Left hindlimb (tissue), 1 donor: ENCODE data around the gene USF1.

Source experiments
- DNase-seq: peaks from one replicate; pipeline ENCODE4 v3.0.0-alpha.2; 2018

The USF1 gene, protein sequence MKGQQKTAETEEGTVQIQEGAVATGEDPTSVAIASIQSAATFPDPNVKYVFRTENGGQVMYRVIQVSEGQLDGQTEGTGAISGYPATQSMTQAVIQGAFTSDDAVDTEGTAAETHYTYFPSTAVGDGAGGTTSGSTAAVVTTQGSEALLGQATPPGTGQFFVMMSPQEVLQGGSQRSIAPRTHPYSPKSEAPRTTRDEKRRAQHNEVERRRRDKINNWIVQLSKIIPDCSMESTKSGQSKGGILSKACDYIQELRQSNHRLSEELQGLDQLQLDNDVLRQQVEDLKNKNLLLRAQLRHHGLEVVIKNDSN

DNA sequence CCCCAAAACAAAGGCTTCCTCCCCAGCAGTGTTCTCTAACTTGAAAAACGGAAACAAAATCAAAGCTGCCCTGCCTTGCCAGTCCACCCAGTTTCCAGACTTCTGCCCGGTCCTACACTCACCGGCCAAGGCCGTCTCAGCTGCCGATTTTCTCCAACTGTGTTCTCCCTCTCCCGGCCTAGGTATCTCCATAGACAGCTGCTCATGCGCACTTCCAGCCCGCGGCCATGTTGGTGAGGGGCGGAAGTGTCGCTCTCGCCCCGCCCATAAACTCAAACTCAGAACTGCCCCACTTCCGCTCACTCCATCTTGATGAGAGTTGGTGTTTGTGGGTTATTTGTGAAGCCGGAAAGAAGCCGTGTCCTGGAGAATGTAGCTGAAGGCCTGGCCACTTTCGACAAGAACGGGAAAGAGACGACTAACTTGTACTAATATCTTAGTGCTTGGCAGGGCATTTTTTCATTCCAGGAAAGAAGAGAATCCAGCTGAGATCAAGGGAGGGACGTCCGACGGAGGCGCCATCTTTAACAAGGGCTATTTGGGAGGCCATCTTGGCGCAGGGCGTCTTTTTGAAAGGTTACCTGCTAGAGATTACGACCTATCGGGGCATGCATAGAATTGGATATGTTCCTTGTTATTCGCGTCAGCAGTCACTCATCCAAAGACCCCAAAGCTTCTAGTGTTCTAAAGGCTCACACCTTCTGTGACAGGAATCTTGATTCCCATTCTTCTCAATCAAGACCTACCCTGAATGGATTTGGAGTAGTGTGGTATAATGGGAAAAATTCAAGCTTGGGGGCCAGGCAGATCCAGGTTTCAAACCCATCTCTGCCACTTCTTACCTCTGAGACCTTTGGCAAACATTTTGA is at the start of gene USF1:
Gene USF1, minus strand, starts transcription at position 242 of the 869 bp plus-strand sequence. CDS start 2,702 bp downstream, outside the sequence.
- DNase-seq: peak; percentile 97

DNA sequence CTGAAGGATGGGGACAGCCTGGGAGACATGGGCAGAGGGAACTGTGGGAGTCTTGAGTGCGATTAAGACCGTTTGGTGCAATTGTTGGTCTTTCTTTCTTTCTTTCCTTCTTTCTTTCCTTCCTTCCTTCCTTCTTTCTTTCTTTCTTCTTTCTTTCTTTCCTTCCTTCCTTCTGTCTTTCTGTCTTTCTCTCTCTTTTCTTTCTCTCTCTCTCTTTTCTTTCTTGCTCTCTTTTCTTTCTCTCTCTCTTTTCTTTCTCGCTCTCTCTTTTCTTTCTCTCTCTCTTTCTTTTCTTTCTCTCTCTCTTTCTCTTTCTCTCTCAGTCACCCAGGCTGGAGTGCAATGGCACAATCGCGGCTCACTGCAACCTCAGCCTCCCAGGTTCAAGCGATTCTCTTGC is 49.5 kb upstream of the USF1 start:
- no peak for DNase-seq

DNA sequence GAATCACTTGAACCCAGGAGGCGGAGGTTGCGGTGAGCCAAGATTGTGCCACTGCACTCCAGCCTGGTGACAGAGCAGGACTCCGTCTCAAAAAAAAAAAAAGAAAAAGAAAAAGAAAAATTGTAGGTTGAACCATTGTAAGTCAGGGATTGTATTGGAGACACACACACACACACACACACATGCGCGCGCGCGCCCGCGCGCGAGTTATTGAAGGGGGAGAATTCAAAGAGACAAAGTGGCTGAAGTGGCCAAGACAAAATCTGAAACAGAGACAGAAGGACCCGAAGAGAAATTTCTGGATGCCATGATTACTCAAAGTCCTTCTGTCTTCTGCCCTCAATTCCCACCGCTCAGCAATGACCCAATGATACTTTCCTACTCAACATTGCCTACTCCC is 48.7 kb upstream of the USF1 start:
- DNase-seq: no peak

DNA sequence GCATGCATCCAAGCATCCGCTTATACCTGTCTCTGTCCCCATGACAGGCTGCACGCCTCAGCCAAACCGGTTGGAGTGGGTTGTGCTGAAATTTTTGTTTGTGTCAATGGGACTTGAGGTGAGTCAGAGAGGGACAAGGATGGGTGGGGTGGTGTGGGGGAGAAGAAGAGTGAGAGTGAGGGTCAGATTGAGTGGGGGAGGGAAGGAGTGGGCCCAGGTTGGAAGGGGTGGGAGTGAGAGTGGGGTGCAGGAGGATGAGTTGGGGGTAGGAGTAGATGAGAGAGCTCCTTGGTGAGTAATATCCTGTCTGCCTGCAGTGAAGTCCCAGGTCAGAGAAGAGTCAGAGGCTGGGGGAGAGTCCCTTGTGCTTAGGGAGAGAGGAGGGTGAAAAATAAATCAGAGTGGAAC is 46.8 kb upstream of the USF1 start:
- DNase-seq: no peak

DNA sequence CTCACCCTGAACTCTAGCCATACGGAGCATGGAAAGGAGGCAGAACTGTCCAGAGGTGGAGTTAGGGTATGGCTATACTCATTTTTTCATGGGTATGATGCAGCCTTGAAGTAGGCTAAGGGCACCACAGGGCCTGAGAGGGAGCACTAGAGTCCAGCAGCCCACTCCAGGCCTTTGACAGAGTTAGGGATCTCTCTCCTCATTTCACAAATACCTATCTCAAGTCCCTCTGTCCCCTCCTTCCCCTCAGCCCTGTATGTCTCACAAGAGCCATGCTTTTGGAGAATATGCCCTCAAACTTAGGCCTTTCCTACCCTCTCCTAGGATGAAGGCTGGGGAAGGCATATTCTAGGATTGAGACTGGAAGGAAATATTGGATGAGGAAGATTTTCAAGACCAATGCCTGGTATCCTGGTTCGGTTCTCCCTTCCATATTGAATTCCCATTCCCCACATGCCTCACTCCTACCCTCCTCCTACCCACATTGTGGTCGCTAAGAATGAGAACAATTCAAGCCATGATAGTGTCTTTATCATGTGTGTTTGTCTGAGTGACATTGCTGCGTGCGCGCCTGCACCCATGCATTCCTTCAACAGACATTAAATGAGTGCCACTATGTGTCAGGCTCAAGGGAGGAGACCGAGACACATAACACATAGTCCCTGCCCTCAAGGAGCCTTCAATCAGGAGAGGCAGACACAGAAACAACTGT is 46.2 kb upstream of the USF1 start:
- DNase-seq: no peak

DNA sequence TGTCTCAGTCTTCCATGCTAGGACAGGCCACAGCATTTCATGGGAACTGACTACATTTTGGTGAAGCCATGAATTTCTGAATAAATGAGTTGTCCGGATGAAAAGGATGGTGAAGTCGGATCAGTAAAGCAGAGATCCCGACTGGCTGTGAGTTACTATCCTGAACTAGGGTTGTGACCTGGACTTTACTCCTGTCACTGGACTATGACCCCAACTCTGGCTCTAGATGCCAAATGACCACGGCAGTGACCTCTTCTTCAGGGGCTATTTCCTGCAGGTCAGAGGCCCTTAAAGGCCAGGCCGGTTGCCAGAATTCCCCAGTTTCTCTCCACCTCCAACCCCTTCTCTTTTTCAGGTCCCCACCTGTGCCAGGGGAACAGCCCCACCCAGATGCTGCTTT is 45.3 kb upstream of the USF1 start:
- no peak for DNase-seq

DNA sequence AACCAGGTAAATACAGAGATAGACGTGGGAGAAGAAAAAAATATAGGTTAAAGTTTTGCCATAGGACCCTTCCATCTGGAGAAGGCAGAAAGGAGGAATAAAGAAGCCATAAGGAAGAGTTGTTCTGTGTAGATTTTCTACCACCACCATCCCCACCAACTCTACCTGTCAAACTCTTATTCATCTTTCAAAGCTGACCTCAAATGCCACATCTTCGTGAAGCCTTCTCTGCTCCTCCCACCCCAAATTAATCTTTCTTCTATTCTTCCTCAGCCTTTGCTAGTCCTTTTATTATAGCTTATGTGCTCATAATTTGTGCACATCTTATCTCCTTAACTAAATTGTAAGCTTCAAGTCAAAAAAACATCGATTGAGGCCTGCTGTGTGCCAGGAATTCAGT is 44.8 kb upstream of the USF1 start:
- DNase-seq: no peak

DNA sequence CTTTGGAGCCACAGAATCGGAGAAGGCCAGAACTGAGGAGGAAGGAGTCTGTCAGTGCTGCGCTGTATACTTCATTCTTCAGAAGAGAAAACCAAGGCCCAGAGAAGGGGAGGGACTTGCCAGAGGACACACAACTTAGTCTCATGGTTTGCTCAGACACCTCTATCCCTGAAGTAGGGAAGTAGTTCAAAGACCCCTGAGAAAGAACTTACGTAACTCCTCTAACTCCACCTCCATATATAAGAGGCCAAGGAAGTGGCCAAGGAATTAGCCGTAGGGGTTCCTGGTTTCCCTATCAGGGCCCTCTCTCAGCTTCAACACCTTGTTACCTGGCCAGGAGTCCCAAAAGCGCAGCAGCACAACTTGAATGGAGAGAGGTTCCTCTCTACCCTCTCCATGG is 44.2 kb upstream of the USF1 start:
- DNase-seq: no peak

DNA sequence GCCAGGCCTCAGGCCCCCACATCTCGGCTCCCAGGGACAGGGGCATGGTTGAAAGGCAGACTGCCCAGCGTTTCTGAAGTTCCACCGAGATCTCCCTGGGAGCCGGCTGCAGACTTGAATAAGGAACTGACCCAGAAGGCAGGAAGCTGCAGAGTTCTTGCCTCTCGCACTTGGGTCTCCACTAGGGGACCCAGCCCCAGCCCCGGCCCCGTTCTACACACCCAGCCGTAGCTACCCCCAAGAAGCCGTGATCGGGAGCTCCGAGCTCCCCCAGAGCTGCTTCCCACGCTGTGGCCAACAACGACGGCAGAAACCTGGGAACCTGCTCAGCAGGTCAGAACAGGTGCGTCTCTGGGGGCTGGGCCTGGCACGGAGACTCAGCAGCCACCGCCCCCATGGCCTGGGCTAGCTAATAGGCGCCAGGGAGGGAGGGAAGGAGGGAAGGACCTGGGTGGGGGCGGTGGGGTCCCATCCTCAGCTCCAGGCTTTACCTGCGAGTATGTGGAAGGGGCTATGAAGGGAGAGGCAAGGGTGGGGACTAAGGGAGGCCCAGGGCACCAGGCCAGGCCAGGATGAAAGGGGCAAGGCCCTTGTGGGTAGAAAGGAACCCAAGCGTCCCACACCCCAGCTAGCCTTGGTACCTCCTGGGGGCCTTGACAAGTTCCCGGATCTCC is 43.6 kb upstream of the USF1 start, which contains the start of gene NECTIN4:
Gene NECTIN4, minus strand, starts transcription at position 308 of the 674 bp plus-strand sequence. Its CDS starts 262 bp downstream, at position 46.
- DNase-seq: no peak

DNA sequence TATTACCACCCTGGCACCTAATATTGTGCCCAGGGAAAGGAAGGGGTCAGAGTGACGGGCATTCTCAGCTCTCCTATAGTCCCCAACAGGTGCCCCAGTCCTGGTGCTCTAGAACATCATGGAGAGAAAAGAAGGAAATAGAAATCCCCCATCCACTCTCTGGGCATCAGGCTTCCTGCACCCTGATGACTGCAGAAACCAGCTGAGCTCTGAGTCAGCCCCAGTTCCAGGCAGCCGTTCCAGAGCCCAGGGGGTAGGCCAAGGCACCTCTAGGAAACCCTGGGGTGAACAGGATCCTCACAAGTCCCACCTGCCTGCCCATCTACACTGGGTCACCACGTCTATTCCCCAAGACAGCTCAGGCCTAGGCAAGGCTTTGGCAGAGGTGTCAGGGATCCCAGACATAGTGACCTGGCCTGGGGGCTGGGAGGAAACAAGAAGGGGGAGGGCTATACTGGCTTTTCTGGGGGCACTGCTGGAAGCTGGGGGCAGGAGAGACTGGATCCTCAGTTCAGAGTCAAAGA is 42.9 kb upstream of the USF1 start:
- no peak for DNase-seq

DNA sequence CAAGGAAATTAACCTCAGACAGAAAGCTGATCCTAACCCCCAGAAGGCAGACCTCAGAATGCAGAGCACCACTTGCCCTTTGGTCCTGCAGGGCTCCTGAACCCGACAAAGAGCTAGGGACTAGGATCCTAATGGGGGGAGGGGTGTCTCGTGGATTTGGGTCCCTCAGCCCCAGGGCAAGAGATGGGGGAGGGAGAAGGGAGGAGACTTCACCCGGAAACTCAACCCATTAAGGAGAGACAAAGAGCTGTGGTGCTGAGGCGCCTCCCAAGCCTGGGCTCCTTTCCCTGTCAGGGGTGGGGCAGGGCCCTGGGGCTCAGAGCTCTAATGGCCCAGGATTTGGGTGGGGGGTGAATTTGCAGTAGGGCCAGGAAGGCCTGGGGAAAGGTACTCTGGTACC is 40.7 kb upstream of the USF1 start:
- DNase-seq: no peak

DNA sequence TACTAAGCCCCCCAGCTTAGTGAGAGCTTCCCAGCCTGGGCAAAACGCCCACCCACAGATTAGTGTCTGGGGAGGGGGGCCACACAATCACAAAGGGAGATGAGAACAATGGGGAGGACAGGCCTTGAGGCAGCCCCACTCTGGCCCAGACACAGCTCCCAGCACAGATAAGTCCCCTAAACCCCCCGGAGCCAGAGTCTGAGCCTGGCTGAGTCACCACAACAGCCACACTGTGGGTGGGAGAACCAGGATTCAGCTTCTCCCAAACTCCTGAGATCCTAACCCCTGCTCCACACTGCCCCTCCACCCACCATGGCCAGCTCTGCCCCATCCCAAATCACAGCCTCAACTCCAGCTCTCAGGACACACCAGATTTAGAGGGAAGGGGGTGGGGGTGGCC is 39.4 kb upstream of the USF1 start:
- DNase-seq: no peak

DNA sequence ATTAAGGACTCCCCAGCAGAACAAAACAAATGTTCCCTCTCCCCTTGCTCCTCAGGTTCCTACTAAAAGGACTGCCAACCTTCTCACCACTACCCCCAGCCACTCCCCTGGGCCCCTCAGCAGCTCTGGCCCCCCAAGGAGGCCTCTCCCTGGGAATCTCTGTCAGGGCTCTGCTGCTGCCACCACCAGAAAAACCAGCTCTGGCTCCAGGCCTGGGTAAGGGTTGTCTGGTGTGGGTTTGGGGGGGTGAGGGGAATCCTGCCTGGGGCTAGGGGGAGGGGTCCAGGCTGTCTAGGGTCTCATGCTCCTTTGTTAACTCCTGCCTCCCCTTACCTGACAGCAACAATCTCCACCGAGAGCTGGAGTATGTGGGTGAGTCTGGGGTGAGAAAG is 38.8 kb upstream of the USF1 start:
- no peak for DNase-seq

DNA sequence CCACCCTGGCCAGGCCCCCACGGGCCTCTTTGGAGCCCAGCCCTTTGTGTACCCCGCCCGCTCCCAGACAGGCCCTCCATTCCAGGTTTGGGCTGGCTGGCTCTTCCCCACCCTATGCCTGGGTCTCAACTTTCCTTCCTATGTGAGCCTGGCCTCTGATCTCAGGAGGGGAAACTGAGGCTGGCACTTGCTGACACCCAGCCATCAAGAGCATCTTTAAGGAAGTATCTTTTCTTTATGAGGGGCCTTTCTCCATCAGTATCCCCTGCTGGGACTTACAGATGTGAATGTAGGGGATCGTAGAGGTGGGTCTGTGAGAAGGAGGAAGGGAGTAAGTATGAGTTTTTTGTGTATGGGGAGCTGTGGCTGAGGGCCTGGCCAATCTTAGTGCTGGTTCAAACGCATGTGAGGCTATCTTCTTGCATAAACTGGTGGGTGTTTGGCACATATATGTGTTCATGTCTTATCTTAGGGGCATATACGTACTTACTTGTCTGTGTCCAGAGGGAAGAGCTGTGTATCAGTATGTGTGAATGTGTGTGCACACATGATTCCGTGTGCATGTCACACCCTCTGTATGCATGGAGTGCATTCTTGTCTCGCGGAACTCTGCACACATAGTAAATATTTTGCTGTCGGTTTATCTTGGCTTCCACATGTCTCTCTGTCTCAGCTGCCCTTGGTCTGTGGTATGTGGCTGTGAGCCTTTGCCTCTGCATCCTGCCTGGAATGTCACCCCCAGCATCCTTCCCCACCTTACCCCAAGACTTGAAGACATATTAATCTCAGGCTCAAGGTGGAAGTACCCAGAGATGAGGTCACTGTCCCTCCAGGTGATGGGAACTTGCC is 38.2 kb upstream of the USF1 start:
- DNase-seq: no peak

DNA sequence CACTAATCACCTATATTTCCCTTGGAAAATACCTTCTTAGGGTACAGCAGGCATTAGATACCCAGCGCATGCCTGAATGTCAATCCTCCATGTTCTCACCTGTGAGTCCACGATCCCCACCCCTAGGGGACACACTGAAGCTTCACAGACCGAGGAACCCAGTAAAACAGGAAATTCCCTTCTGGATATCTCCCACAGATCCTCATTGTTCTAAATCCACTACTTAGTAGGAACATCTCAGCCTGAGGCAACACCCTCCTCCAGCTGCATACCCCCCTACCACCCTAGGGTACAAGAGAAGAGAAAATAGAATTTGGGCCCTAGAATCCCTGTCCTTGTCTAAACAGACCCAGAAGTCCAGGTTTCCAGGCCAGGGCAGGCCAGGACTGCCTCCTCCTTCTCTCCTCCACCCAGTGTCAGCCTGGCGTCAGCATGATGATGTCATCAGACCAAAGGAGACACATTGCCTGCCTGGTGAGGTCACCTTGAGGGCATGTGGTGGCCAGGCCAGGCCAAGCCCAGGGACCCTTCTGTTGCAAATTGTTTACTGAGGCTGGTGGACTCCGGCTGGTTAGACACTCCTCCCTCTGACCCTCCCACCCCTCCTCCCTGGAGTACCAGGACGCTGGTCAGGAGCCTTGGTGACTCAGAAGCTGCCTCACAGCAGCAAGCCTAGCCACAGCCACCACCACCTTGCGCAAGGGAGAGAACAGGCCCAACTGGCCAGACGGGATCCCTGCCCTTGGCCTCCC is 37.4 kb upstream of the USF1 start:
- DNase-seq: no peak

DNA sequence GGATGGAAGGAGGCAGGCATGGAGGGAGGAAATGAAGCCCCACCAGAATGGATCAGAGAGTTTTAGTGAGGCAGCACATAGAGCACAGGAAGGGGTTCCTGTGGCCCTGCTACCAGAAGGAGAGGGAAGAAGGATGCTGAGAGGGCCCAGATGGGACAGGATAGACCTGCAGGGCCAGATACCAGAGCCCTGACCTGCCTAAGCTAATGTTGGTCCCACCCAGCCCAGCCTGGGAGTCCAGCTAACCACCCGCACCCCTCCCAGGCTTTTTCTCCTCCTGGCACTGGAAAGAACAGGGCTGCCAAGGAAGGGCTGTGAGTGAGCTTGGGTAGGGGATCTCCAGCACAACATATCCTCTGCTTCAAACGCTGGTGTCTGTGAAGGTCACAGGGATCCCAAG is 36.7 kb upstream of the USF1 start:
- DNase-seq: no peak

DNA sequence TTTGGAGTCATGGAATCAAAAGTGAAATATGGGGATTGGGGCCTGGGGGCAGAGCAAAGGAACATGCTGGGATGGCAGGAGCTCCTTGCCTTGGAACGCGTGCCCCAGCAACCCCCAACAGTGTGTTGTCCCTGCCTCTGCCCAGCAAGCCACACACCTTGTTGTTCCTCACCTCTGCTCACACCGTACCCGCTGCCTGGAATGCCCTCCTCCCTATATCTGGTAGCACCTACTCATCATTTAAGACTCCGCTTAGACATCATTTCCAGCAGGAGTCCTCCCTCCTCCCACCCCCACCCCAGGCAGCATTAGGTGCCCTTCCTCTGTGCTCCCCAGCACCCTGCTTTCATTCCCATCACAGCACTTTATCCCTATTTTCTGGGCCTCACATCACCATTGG is 35.7 kb upstream of the USF1 start:
- no peak for DNase-seq

DNA sequence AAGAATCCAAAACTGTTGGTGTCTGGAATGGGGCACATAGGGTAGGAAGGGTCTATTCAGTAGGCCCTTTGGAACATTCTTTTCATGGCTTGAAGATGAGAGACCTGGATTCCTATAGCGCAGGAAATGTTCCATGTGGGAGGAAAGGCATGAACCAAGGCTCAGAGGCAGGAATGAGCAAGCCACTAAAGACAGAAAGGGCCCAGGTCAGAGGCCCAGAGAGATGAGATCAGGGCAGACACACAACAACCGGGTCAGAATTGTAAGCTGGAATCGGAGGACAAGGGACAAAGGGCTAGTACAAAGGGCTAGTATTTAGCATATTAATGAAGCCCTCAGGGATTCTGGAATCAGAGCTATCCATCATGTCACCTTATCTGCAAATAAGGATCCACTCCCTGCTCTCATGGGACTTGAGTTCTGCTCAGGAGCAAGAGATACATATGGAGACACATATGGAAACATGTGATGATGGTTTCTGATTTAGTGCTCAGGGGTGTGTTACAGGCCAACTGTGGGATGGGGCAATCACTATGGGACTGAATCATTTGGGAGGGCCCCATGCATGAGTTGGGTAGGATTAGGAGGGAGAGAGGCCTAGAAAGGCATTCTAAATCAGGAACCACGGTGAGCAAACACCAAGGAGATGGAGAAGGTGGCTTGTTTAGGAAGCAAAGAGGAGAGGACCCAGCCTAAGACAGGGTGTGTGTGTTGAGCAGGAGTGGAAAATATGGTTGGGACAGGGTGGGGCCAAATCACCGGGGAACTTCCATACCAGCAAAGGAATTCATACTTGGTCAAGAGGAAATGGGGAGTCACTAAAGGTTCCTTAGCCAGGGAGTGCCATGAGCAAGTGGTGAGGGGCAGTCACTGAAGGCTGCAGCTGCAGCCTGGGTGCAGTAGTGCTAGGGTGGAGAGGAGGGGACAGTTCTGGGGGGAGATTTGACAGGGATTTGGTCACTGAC is 34.9 kb upstream of the USF1 start:
- no peak for DNase-seq

DNA sequence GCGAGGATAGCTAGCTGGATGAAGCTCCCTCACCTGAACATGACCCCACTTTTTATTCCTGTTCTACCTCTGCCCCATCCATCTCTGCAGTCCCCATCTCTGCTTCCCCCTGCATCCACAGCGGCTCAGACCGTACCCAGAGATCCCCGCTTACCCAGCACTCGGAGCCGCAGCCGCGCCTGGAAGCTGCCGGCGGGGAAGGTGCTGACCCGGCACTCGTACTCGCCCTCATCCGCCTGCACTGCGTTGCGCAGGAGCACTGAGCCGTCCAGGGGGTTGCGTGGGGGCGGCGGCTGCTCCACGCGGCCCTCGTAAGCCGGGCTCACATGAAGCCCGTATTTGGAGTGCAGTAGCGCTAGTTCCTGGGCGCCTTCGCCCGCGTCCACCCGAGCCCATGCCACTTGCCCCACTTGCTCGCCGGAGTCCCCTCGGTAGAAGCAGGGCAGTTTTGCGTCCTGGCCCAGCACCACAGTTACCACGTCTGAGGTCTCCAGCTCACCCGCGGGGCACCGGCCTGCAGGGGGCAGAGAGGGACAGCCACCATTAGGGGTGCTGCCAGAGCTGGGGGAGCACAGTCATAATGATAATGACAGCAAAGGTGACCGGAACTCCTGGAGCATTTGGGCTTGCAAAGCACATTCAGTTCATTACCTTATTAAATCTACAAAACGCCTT is 33.8 kb upstream of the USF1 start:
- no peak for DNase-seq
